NCI-H82 (cell line): ENCODE measurements around the gene SOCS3.

Experiments
- DNase-seq: peaks from one replicate; lab custom pipeline; 2025; lab: John Stamatoyannopoulos, UW

The SOCS3 gene

DNA sequence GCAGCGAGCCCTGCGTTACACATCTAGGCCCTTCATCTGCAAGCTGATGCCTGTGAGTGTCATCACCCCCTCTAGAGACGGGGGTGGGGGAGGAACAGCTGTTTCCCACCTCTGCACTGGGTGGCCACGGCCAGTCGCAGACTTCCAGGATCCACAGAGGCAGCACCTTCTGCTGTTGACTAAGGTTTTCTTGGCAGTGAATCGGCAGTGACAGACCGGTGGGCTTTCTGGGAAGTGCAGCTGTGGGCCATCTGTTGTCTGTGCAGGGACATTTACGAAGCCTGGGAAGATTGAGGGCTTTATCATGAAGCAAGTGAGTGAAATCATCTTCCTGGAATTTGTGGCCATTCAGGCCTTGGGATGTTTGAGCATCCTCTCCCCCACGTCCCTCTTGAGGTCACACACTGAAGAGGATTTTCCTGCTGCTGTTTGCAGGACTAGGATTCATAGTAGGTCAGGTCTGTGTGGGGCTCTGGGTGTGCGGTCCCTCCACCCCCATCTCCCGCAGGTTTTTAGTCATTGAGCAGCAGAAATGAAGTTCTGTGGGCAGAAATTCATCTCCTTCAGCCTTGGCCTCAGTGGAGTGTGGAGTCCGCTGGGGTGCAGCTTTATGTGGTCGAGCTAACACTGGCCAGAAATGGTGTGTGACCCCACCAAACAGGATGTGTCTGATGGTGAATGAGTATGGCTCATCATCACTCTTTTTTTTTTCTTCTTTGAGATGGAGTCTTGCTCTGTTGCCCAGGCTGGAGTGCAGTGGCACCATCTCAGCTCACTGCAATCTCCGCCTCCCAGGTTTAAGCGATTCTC is 30.6 kb upstream of the SOCS3 start:
- peak; percentile 69 for DNase-seq

DNA sequence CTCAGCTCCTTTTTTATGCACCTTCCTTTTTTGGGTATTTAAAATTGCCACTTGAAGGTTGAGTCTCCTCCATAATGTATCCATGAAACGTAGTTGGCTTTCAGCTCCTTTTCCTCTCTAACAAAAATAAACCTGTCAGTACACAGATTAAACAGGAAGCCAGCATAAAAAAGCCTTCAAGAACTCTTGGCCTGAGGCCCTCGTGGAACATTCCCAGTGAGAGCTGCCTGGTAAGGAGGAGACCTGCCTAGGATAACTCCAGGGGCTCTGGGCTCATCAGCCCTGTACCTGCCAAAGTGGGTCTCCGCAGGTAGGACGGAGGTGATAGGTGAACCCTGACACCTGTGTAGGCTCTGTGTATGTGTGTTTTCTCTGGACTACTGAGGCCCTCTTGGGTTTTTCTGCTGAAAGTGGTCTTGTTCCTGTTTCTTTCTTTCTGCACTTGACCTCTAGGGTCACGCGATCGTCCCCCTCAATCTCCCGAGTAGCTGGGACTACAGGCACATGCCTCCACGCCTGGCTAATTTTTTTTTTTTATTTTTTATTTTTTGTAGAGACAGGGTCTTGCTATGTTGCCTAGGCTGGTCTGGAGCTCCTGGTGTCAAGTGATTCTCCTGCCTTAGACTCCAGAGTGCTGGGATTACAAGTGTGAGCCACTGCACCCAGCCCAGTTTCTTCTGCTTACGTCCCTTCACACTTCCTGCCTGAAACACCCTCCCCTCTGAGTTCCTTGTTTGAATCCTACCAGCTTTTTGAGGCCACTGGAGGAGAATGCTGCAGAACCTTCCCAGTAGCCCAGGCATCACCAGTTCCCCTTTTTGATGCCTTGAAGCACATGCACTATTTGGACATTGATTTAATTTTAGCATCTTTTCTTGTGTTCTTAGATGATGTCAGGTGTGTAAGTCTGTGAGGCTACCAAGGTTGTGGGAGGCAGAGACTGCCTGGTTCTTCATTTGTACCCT is 28.4 kb upstream of the SOCS3 start:
- DNase-seq, result no peak

DNA sequence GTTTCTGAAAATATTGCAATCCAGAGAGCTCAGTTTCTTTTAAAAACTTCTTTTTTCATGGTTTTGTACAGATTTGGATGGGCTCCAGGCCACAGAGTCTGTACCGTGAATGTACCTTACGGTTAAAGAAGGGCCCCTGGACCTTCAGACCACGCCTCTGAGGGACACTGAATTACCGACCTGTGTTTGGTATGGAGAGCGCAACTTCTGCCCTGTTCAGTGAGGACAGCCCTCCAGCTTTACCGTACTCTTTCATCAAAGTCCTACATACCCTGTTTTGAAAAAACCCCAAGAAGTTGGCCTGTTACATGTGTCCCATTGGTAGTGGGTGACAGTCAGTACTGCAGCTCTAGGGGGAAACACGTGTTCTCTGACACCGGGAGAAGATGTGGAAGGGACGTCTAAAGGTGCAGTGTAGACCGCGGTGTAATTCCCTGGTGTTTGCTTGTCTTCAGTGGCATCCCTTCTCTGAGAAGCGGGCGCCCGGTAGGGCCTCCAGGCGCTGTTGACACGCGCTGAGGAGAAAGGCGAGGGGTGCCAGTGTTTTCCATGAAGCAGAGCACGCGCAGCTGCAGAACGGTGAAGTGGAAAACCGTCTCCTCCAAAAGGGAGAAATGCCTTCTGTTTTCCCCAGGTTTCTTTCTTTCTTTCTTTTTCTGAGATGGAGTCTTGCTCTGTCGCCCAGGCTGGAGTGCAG is 24.8 kb upstream of the SOCS3 start:
- DNase-seq, result no peak

DNA sequence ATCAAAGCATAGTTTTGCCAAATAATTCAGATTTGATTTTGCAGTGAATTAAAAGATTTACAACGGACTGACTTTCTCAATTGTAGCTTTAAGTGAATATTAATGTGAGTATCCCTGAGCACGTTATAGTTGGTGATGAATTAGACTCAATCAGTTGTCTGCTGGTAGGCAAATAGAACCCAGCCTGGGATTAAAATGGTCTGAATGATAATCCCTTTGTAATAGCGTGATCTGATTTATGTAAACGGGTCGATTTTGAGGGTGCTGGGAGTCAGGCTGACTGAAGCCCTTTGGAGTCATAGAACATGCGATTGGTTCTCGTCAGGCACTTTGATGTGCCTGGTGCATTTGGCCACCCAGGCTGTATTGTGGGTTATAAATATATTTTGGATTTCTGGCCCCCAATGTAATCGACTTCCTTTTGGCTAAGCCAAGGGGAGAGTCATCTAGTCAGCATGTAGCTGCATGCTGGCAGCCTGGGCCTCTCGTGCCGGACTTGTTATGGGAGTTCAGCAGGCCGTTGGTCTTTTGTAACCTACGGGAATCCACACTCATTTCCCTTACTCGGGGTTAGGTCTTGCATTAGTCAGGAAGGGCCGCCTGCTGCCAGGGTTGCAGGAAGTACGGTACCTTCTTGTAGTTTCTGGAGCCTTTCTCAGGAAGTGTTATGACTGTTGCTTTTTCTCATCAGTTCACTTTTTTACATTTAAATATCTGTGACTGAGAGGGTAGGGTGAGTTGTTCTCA is 24.0 kb upstream of the SOCS3 start:
- DNase-seq, result peak; percentile 72

DNA sequence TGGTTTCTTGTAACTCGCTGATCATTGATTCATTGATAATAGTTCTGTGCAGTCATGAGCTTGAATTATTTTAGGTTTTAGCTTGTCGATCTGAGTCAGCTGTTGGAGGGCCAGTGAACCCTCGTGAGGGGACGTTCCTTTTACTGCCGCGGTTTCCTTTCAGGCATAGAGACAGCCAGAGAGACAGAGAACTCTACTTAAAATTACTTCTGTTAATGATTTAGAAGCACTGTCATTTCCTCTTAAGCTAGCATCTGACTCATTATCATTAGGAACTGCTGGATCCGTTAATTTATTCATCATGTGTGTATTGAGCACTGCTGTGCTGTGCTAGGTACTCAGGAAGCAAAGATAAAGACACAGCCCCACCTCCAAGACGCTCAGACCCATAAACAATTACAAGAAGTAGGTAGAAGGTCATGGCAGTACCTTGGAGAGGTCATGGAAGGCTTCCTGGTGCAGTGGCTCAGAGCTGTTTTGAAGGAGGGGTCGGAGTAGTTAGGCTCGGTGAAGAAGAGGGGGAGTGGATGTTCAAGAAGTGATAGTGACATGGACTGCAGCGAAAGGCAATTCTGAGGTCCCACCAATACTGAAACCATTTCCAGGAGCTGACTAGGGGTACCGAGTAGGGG is 21.8 kb upstream of the SOCS3 start:
- no peak for DNase-seq

DNA sequence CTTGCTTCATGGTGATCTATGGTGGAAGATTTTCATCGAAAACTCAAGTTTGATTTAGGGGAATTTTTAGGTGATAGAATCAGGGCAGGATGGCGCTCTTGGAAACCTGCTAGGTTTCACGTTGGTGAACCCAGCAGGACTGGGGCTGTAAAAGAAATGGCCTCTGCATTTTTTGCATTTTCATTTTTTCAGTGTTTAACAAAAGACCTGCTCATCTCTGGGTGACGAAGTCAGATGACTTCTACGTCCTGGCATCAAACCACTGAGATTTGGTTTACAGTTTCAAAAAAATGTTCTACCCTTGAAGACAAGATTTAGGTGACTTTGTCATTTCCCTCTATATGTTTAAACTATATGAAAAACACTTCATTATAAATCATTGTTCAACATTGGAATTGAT is 20.5 kb upstream of the SOCS3 start:
- DNase-seq, result no peak

DNA sequence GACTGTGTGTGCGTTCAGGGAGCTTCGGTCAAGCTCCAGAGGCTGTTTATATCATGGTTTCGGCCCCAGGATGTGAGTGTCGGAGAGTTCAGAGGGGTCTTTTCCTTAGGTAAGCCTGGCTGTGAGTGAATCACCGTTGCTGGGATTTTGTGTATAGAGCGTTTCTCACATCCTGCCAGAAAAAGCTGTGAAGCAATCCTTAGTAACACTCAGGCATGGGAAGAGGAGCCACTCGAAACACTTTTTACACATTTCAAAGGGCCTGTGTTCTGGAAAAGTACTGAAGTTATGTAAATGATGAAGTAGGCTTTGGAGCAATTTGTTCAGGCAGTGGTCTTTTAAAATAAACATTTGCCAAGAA is 19.2 kb upstream of the SOCS3 start:
- DNase-seq, result no peak

DNA sequence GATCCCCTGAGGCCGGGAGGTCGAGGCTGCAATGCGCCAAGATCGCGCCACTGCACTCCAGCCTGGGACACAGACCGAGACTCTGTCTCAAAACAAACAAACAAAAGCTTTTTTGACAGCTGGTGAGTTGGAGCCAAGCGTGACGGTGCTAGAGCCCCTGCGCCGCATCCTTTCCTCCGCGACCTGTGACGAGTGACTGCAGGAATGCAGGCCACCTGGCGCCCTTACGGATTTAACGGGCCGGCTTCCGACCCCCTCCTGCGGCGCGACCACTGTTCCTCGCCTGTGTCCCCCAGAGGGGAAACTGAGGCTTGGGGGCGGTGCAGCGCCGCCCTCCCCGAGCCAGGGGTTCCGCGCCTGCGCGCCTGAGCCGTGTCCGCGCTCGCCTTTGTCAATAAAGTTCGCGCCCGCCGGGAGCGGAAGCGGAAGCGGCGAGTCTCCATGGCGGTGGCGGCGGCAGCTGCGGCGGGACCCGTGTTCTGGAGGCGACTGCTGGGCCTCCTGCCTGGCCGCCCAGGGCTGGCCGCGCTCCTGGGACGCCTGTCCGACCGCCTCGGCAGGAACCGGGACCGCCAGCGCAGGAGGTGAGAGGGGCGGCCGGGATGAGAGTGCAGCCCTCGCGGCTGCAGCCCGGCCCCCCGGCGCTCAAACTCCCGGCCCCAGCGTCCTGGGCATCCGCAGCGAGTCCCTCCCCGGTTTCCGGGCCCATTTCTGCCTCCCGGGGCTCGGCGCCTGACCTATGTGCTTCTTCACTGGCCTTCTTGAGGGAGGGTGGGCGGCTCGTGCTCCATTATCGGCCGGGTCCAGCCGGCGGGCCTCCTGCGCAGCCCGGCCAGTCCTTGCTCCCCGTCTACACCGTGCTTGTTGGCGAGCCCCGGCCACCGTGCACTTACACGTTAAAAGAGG is 18.6 kb upstream of the SOCS3 start, which contains the start of gene PGS1:
Gene PGS1 (plus strand): TSS at position 425 of the 906 bp plus-strand sequence. CDS start 17 bp downstream, at position 442.
- peak; percentile 85 for DNase-seq

DNA sequence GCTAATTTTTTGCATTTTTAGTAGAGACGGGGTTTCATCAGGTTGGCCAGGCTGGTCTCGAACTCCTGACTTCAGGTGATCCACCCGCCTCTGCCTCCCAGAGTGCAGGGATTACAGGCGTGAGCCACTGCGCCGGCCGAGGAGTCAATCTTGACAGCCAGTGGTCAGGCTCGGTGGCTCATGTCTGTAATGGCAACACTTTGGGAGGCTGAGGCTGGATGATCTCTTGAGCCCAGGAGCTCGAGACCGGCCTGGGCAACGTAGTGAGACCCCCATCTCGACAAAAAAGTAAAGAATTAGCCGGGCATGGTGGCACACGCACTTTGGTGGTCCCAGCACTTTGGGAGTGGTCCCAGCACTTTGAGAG is 18.0 kb upstream of the SOCS3 start:
- DNase-seq, result peak; percentile 35

DNA sequence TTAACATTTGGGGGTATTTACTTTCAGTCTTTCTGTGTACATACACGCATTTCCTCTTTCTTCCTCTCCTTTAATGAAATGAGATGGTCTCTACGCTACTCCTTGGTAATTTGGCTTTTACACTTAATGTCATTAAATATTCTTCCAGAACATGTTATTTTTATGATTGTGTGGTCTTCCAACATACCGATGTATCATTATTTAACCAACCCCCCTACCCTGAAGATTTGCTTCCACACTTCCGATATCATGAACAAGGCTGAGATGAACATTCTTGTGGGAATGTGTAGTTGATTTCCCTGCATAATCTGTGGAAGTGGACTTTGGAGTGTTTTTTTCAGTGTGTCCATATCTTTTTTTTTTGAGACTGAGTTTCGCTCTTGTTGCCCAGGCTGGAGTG is 16.3 kb upstream of the SOCS3 start:
- DNase-seq, result no peak

DNA sequence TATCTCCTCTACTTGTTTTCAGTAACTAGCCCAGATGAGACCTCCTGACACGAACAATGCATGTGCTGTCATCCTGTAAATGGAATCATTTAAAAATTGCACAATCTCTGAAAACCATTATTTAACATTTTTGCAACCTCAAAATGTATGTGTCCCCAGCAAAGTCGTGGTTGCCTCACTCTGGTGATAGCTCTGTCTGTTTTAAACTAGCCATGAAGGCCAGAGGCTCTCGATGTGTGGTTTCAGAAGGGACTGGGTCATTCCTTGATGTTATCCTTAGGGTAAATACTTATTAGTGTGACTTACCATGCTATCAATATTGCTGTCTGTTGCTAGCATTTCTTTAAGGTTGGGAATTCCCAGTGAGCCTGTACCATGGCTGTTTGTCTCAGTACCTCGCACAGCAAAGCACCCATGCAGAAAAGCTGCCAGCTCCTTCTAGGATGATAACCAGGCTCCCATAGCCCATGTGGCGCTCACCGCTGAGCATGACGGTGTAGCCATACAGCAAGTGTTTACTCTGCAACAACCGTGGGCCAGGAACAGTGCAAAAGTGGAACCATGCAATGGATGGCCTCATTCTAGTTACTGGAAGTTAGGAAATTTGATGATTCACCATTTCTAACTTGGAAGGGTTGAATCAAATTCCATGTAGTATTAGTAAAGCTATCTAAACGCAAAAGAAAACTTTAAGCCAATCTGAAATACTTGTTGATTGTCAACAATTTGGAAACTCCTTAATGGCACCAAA is 15.7 kb upstream of the SOCS3 start:
- DNase-seq, result no peak

DNA sequence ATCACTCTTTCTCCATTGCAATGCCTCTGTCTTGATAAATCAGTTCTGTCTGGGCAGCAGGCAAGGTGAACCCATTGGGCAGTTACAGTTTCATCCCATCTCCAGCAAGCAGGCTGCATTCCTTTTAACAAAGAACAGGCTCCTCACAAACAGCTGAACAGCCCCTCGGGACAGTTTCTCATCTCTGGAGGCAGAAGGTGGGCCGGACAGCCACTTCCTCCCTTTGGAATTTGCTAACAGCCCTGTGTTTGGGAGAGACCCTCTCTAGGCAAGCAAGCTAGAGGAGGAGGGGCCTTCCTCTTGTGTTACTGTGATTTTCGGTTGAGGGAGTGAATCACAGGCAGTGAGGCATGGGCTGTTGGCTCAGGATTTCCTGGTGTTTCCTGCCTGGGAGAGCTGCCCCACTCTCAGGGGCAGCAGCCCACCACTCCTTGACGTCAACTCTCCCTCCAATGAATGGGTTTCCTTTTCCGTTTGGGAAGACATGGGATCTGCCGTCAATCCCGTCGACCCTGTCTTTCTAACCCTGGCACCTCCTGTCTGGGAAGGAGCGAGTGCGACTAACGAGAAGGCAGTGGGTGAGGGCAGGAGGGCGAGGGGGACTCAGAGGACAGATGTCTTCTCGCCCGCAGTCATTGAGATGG is 14.9 kb upstream of the SOCS3 start:
- DNase-seq, result no peak

DNA sequence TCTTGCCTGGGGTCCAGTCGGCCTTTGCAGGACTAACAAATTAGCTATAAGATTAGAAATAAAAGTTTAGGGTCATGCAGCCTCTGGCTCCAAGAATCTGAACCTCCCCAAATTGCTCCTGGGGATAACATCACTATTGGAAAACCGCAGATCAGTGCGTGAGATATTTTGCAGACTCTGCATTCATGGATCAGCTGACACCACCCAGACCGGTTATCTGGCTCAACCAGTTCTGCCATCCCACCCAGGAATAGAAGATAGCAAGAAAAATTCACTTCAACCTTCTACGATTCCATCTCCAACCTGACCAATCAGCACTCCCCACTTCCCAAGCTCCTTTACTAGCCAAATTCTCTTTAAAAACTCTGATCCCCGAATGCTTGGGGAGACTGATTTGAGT is 14.3 kb upstream of the SOCS3 start:
- no peak for DNase-seq

DNA sequence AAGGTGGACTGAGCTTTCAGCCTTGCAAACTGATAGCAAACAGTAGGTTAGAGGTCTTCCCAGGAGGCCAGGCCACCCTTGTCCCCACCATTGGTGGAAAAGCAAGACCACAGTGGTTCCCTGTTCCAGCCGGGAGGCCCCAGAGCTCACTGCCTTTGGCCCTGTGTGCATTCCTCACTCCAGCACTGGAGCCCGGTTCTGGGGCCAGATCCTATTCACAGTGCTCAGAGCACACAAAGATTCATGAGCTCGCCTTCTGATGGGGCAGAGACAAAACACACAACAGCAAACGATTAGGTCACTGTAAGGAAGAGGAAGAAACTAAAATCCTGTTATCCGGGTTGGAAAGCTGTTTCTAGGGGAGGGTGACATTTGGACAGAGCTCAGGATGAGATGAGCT is 13.0 kb upstream of the SOCS3 start:
- DNase-seq, result peak; percentile 56

DNA sequence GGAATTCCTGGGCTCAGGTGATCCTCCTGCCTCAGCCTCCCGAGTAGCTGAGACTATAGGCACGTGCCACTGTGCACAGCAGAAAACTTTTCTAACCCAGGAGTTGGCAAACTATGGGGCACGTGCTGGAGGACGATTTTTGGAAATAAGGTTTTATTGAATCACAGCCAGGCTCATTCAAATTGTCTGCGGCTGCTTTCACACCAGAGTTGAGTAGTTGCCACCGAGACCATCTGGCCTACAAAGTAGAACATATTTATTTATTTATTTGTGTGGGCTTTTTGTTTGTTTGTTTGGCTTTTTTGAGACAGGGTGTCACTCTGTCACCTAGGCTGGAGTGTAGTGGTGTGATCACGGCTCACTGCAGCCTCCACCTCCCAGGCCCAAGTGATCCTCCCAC is 11.2 kb upstream of the SOCS3 start:
- DNase-seq, result no peak

DNA sequence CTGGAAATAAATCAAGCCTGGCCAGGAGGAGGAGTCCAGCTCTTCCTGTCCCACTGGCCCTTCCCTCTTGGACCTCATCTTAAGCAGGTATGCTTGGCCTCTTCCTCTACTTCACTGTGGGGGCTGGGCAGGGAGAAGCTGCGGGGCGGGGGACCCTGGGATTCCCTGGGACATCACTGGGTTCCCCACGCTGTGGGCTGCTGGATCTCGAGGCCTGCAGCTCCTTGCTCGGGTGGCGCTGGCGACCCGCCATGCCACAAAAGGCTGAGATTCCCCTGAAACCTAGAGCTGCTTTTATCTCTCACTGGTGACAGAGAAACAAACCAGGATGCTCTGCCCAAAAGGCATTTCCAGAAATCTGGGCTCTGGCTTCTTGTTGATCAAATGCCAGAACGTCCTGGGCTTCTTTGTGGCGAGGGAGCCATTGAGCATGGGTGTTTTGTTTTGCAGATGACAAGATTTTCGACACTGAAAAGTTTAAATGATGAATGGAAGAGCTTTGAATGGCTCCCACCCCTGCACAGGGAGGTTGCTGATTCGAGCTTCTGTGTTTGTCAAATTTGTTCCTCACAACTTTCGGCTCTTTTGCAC is 10.0 kb upstream of the SOCS3 start:
- DNase-seq, result no peak

DNA sequence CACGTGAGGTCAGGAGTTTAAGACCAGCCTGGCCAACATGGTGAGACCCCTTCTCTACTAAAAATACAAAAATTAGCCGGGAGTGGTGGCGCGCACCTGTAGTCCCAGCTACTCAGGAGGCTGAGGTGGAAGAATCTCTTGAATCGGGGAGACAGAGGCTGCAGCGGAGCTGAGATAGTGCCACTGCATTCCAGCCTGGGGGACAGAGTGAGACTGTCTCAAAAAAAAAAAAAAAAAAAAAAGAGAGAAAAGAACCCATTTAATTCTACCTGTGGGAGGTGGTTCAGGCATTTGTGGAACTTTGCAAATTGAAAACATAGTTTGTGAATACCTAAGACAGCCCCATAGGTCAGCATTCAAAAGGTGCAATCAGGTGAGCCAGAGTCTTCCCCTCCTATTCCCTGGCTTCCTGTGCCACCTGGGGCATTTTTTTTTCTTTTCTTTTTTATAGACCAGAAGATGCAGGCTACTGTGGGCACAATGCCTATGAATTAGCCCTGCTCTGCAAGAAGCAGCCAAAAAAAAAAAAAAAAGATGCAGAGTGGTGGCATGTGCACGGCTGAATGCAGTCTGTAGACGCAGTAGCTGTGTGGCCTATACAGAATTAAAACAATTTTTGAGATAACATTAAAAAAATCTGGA is 9.1 kb upstream of the SOCS3 start:
- DNase-seq, result no peak

DNA sequence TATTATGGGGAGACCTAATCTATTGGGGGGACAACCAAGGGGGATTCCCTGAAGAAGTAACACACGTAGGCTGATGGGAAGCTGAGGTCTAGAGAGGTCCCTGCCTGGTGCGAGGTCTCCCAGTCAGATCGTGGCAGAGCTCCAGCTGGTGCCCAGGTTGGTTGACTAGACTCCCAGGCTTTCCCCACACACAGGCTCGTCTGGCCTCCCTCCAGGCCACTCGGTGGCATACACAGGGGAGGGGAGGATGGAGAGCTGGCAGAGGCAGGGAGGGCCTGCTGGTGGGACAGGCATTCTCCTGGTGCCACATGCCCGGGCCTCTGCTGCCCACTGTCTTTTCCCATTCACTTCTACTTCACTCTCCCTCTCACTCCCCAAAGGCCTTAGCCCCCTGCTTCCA is 8.5 kb upstream of the SOCS3 start:
- DNase-seq, result no peak
